Activated T-helper 9 cell treated with anti-CD3 and anti-CD28 coated beads, Interleukin-2, amount 50 U/mL, for 16 hours (primary cell): ENCODE data around the gene DCST2.

Experiments used
- DNase-seq: peaks from one replicate; pipeline ENCODE4 v3.0.0-alpha.2; 2020; ENCODE audit warnings: low read depth

DCST2 gene

GRCh38 chr1:154974102-154974807 lies 59.3 kb downstream of the DCST2 start, which contains the start of gene CKS1B:
Gene CKS1B, plus strand, starts transcription at chr1:154974681. Its CDS starts 65 bp downstream, at chr1:154974746.
- DNase-seq: peak; percentile 92

GRCh38 chr1:154973344-154974101 lies 60.1 kb downstream of the DCST2 start:
- DNase-seq: peak; percentile 85

- DNase-seq: no peak
Observed at GRCh38 chr1:154972517-154973343, 60.9 kb downstream of the DCST2 start.

GRCh38 chr1:154972213-154972516 lies 61.4 kb downstream of the DCST2 start:
- no peak for DNase-seq

- DNase-seq: no peak
Observed at GRCh38 chr1:154971341-154971998, 62.1 kb downstream of the DCST2 start.

GRCh38 chr1:154970631-154971340 lies 62.8 kb downstream of the DCST2 start, which contains the start of gene SHC1:
Gene SHC1, minus strand, starts transcription at chr1:154970747. Its CDS starts 221 bp downstream, at chr1:154970526.
- DNase-seq: no peak

GRCh38 chr1:154969860-154970452 lies 63.6 kb downstream of the DCST2 start:
- DNase-seq: no peak

- no peak for DNase-seq
Observed at GRCh38 chr1:154969246-154969645, 64.3 kb downstream of the DCST2 start.

- no peak for DNase-seq
Observed at GRCh38 chr1:154968731-154969130, 64.8 kb downstream of the DCST2 start.
